K562 (cell line): ENCODE measurements around the gene FILIP1L.

ENCODE experiments used
- CTCF ChIP-seq, 3 experiments: IDR thresholded peaks in 2 of 3; conservative IDR thresholded peaks in 1 of 3; 2 replicates each; pipeline ENCODE4 v1.5.1; 2011 to 2012; ENCODE audit warnings: low read length in 3 of 3, mild to moderate bottlenecking in 3 of 3, control low read depth in 2 of 3, improper control_type of control experiment in 1 of 3, inconsistent platforms in 1 of 3, low read depth in 1 of 3, mixed read lengths in 1 of 3, moderate library complexity in 1 of 3; ENCODE audit not compliant: insufficient read depth in 2 of 3
- E4F1 ChIP-seq: fragments of 250-450 bp; sonication (Bioruptor Pico); IDR thresholded peaks from 2 replicates; pipeline ENCODE4 v1.5.0; 2021; ENCODE audit warnings: mild to moderate bottlenecking, borderline replicate concordance
- KDM1A ChIP-seq, 2 experiments: fragments of 450-650 bp; IDR thresholded peaks; 2 replicates each; pipeline ENCODE4 v1.6.1; 2016; ENCODE audit warnings: mild to moderate bottlenecking in 2 of 2
- RAD21 ChIP-seq, 2 experiments: fragments of 250-450 bp in 1 of 2; fragments of 450-650 bp in 1 of 2; sonication (Bioruptor Pico) in 1 of 2; formaldehyde crosslinking in 1 of 2; IDR thresholded peaks in 1 of 2; conservative IDR thresholded peaks in 1 of 2; 2 replicates each; pipeline versions ENCODE4 v1.4.0 to v1.8.0; 2020 to 2022; ENCODE audit warnings: mild to moderate bottlenecking in 2 of 2, moderate library complexity in 1 of 2
- SP2 ChIP-seq: IDR thresholded peaks from 2 replicates; pipeline ENCODE4 v1.6.1; 2011; ENCODE audit warnings: mild to moderate bottlenecking, low read depth, low read length, moderate library complexity; ENCODE audit not compliant: poor library complexity, severe bottlenecking; ENCODE audit errors: extremely low read depth
- TCF7L2 ChIP-seq: fragments of 150-350 bp; IDR thresholded peaks from 2 replicates; pipeline ENCODE4 v1.6.1; 2016; ENCODE audit warnings: low read depth, mild to moderate bottlenecking, low read length, moderate library complexity
- UBTF ChIP-seq, 2 experiments: IDR thresholded peaks; 2 replicates each; pipeline ENCODE4 v1.6.1; 2012; ENCODE audit warnings: improper control_type of control experiment in 2 of 2, low read depth in 2 of 2, low read length in 2 of 2, borderline replicate concordance in 1 of 2

GRCh38 chr3:100041328-100041749, 73.0 kb downstream of the FILIP1L start:
- TF ChIP-seq TCF7L2 = no peak
- no peak for TF ChIP-seq E4F1 (CRISPR knock-in tag)
- TF ChIP-seq SP2 = no peak
- TF ChIP-seq RAD21 (CRISPR knock-in tag; conservative IDR thresholded peaks at IDR 0.05 in 1 of 2, IDR thresholded peaks at IDR 0.05 in 1 of 2) = no peak
- TF ChIP-seq KDM1A (IDR thresholded peaks at IDR 0.05) = no peak
- no peak for TF ChIP-seq UBTF (IDR thresholded peaks at IDR 0.05; ENCODE audit: borderline replicate concordance in 1 of 2, low read depth in 2 of 2, low read length in 2 of 2)
- no peak for TF ChIP-seq CTCF (IDR thresholded peaks at IDR 0.05 in 2 of 3, conservative IDR thresholded peaks at IDR 0.05 in 1 of 3; ENCODE audit: insufficient read depth in 2 of 3, low read depth in 1 of 3, low read length in 3 of 3)
